HG03457 (cell line): ENCODE measurements around the gene PLEKHA7.

Source experiments
- ATAC-seq: cut with Tn5 transposase; IDR thresholded peaks from one replicate; pipeline ENCODE4 v1.9.1; 2021; ENCODE audit warnings: moderate number of reproducible peaks; ENCODE audit not compliant: unreplicated experiment

Gene PLEKHA7

DNA sequence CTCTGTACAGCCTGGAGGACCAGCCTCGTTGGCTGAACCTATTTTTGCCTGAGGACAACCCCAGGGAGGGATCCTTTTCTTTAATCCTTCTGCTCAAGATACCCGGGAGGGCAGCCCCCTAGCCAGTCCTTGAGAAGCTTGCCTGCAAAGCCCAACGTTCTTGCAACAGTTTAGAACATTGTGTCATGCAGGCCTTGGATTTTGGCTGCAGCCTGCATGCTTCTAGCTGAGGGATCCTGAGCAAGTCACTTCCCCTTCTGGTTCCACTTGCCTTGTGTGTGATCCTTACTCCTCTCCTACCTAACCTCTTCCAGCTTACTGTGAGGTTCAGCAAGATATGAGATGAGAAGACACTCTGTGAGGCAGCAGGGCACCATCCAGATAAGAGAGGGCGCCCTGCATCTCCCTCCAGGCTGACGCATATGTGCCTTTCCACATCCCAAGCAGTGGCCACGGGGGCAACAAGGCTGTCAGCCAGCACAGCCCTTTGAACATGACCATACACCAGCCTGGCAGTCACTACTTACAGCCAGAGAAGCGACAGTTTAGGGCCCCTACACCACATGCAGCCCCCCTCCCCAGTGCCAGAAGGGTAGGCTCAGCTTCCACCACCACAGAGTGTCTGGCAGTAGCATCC is 199.7 kb downstream of the PLEKHA7 start:
- ATAC-seq, result no peak

DNA sequence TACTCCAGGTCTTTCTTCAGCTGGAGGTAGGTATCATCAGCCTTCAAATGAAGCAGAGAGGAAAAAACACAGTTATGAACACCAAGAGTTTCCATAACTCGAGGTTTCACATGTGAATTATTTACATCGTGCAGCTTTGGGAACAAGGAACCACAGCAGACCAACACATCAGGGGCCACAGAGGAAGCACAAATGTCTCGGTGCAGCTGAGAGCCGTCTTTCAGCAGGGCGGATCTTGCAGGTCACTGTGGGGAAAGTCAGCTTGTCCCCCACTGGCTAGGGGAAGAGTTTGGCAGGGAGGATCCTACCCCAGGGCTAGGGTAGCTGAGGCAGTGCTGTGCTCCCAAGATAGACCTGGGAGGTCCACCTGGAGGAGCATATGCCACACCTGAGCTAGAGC is 201.1 kb downstream of the PLEKHA7 start:
- ATAC-seq, result no peak

DNA sequence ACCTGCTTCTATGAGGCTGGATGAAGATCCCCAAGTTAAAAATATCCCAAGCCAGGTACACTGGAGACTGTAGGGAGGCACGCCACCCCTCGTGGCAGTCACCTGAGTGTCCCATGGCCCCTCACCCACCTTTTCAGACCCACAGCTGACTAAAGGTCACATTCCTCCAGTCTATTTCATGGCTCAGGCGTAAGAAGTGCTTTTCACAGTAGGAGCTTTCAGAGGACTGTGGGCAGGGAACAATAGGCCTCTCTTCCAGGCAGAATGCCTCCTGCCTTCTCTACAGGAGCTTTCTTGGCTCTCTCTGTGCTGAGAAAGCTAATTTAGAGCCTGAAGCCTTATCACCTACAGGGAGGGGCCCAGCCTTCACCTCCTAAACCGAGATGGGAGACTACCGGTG is 201.9 kb downstream of the PLEKHA7 start:
- no peak for ATAC-seq

DNA sequence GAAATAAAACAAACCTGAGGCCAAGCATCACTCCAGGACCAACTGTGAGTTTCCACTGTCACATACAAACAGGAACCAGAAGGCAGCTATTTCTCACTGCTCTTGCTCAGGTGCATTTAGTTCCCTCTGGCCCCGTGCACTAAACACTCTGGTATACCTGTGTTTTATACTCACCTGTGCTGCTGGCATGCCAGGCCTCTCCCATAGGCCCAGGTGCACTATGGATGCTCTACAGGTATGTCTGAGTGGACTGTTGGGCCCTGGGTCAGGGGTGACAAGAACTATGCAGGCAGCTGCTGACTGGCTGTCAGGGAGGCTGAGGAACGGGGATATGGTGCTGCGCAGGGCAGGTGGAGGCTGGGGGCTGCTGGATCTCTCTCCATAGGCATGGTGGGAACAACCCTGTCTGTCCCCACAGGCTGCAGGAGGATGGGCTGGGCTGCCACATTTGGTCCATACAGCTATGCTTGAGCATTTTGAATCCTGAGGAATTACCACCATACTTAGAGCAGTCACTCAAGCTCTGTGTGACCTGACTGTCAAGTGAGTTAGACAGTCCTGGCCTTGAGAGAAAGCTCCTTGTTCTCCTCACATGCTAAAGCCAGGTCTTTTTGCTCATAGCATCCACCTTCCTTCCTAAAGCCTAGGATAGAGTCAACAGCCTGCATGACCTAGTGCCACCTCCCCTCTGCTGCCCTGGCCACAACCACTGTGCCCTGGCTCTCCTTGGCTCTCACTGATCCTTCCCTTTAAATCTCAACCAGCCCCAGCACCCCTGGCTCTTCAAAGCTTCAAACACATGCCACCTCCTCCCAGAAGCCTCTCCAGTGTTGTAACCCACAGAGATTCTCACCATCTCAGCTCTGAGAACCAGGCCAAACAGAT is 202.8 kb downstream of the PLEKHA7 start:
- ATAC-seq, result no peak

DNA sequence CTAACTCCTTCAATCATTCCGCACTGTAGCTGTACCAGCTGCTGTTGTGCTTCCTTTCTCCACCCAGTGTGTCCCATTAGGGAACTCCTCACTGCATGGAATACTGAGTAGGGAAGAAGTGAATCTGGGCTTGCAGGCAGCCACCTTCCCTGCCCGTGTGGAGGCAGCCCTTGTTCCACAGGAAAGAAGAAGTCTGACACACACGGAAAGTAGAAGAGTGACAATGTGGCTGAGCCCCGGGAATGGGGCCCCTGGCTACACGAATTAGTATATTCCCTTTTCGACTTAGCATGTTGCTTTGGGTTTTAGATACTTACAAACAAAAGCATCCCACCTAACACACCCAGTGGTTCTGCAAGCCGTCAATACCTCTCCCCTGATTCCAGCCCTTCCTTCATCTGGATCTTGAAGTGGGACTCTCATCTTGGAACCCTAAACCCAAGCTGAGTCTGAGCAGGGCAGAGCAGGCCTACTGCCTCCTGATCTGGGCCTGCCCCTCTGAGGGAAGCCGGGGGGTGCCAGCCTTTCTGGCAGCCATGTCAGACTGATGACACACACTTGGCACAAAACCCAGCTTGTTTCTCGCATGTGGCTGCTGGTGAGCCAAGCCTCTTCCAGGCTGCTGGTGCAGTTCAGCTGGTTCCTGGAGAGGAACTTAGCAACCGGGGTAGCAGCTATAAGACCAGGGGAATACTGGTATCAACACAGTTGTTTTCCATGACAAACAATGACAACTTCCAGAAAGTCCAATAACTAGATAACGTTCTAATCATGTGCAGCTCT is 204.1 kb downstream of the PLEKHA7 start:
- ATAC-seq, result no peak

DNA sequence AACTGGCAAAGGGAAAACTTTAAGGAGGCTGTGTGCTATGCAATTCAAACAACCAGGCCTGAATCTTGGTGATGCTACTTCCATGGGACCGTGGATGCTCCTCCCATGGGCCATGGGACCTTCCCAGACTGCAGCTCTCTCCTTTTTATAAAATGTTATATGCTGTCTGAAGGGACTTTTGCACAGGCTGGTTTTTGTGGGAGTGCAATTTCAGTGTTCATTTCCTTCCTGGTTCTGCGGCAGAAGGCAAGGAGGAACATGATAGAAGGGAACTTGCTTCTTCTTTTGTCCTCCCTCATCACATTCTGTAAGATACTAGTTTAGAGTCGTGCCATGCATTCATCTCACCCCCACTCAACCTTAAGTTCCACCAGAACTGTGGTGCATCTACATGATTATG is 206.9 kb downstream of the PLEKHA7 start:
- ATAC-seq, result no peak

DNA sequence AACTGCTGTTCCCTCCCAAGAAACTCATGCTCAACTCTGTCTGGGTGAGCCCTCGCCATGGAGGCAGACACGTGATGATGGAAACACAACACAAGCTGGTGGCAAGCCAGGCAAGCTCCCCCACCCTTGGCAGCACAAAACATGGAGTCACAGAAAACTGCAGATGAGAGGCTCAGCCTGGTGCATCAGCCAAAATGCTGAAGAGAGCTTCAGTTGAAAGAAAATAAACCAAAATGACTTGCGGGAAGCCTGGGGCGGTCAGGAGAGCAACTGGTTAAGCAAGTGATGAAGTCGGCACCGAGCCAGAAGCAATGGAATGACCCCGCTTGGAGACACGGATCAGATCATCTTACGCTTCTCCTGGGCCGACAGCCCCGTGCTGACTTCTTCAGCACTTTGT is 207.4 kb downstream of the PLEKHA7 start:
- ATAC-seq, result no peak

DNA sequence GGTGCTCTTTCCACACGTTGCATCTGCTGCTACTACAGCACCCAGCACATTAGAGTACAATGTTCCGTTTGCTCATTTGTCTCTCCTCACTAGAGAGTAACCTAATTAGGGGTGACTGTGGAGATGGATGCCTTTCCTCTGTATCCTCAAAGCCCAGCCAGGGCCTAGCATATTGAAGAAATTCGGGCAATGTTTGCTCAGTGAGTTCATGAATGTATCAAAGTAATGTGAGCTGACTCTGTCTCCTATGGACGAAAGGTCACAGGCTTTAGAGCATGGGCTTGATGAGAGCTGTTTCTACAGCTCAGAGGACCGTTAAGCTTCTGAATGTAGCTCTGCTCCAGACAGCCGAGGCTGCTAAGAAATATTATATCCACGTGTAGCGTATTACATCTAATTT is 208.3 kb downstream of the PLEKHA7 start:
- ATAC-seq, result no peak

DNA sequence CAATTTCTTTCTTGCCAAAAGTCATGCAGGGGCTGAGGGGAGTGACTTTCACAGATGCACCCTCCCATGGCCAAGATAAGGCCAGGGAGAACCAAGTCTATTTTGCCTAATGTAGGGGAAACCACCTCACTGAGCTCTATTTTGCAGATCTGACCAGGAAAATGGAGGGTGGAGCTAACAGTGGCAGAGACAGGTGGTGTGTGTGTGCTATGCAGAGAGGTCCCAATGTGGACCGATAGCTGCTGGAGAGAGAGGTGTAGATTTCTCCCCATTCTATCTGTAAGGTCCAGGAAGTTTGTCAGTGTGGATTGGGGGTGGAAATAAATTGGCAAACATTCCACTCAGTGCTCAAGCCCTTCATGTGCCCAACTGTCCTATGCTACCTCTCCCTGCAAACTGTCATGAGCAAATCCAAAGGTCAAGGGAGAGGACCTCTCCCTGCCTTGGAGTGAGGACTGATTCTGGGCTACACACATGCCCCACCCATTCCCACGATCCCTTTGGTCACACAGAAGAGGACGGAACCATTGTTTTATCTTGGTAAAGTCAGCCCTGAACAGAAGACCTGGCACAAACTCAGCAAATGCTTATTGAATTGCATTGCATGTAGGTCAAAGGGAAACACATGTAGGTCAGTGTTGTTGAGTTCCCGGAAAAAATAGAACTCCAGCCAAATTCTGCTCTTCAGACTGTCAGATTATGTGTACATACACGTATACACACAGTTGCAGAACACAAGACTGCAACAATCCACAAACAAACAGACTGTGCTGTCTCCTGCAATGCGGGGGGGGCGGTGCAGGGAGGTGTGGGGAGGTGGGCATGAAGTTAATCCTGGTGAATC is 209.9 kb downstream of the PLEKHA7 start:
- ATAC-seq, result no peak

DNA sequence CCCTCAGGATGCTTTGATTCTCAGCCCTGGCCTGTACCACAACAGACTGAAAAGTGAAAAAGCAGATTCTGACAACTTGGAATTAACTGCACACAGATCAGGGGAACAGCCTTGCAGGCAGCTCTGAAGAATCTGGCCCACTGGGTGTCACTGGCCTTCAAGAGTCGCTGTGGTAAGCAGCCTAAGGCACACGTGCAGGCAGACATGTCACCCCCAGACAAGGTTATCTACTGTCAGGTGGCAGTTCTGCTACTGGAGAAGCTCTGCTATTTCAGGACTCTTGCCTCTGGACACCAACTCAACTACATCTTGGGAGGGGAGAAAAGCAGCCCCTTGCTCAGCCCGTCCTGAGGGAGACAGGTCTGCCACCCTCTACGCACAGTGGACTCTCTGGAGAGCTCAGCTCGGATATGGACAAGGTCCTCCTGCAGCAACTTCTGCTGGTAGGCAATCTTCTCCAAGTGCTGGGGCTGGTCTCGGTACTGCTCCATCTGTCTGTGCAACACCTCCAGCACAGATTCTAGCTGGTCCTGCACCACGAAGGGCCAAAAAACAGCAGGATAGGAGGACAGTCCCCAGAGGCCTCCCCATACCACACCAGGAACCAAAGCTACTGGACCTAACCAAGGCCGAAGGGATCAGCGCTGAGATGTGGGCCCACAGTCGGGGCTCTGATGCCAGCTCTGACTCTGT is 212.8 kb downstream of the PLEKHA7 start:
- ATAC-seq, result no peak

DNA sequence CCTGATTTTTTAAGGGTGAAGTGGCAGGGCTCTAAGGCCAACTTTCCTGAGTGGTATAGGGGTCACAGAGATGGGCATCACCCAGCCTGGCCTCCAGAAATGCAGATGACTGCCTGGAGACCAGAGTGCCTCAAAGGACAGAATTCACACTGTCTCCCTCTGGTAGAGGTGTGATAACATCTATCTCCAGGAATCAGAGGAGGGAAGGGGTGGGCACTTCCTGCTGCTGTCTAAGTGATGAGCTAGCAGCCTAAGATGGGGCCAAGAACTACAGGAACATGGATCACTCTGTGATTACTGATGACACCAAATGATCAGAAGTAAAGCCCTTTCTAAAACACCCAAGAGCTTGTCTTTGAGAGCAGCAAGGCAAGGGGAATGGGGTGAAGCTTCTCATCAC is 213.8 kb downstream of the PLEKHA7 start:
- no peak for ATAC-seq

DNA sequence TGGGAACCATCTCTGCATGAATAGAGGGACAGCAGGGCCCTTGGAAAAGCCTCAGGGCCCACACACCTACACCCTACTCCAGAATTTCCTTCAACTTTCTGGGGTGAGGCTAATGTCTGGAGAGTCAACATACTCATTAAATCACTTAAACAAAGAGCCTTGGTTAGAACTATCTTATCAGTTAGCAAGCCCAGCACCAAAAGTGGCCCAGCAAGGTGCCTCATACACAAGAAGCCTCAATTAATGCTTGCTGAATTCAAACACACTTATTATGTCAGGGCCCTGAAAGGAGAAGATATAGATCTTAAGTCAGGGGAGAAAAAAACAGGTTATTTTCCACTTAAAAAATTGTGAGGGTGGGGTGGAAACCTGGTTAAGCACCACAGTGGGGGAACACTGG is 214.3 kb downstream of the PLEKHA7 start:
- ATAC-seq, result no peak

DNA sequence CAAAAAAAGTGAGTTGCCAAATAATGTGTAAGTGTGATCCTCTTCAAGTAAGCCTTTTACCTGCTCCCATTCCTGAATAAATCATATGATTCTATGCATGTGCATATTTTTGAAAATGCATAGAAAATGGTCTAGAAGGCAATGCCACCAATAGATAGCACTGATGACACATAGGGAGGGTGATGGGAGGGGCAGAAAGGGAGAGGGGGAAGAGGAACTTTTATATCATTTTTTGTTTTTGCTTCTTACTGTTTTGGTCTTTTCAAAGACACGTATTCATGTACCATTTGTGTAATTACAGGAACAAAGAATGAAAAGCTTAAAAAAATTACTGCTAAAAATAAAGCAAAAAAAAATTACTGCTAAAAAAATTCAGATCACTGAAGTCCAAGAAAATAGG is 215.0 kb downstream of the PLEKHA7 start:
- no peak for ATAC-seq

DNA sequence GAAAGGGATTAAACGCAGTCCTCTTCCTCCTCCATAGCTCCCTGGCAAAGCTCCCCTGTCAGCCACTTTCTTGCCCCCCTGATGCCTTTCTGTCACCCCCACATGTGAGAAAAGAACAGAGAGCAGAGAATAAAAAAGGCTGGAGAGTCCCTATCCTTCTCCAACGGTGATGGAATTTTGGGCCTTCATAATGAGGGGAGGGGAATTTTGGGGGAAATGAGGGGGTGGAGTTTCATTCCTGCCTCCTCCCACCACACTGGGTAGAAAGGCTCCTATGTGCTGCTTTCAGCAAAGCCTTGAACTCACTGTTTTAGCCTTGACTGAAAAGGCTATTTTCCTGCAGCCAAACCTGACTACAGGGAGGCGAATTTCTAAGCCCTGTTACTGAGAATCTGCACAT is 216.4 kb downstream of the PLEKHA7 start:
- no peak for ATAC-seq

DNA sequence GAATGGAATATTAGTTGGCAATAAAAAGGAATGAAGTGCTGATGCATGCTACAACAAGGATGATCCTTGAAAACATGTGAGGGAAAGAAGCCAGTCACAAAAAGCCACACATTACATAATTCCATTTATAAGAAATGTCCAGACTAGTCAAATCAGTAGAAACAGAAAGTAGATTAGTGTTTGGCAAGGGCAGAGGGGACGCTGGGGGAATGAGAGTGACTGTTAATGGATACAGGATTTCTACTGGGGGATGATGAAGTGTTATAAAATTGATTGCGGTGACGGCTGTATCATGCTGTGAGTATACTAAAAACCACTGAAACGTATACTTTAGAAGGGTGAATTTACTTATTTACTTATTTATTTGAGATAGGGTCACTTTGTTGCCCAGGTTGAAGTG is 217.9 kb downstream of the PLEKHA7 start:
- no peak for ATAC-seq

DNA sequence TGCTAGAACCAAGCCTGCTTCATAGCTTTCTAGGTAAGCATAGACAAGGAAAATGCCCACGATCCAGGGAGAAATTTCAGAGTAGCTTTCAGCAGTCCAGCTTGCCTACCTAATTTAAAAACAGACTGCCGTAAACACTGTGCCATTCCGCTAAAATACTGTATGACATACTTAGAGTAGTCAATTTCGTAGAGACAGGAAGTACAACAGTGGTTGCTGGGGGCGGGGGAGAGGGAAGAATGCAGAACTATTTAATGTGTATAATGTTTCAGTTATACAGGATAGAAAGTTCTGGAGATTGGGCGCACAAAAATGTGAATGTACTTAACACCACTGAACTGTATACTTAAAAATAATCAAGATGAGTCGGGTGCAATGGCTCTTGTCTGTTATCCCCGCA is 219.1 kb downstream of the PLEKHA7 start:
- ATAC-seq, result no peak

DNA sequence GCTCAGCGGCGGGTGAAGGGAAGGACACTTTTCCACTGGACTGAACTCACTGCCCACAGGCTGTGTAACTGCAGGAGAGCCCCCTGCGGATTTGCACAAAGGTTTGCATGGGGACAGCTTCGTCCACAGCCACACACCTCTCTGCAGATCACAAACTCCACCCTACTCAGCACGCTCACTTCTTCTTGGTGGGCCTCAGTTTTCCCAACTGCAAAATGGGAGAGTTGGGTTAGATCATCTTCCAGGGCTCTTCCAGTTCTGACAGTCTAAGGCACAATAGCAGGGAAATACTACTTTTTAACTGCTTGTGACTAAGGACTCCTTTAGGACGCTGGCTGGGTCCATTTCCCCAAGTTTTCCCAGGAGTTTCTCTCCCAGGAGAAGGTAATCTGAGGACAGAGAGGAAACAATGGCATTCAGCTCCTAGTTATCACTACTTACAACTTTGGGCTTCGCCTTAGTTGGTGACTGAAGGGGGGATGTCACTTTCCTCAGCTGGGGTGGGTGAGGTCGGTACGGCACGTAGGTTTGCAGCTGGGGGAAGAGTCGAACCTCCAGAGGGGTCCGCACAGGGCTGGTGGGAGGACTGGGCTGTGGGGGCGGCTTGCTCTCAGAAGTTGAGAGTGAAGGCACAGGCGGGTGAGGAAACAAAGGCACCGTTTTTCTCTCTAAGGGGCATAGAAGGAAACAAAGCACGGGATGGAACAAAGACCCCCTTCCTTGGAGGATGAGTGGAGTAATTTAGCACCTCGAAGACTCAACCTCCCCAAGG is 220.0 kb downstream of the PLEKHA7 start:
- no peak for ATAC-seq

DNA sequence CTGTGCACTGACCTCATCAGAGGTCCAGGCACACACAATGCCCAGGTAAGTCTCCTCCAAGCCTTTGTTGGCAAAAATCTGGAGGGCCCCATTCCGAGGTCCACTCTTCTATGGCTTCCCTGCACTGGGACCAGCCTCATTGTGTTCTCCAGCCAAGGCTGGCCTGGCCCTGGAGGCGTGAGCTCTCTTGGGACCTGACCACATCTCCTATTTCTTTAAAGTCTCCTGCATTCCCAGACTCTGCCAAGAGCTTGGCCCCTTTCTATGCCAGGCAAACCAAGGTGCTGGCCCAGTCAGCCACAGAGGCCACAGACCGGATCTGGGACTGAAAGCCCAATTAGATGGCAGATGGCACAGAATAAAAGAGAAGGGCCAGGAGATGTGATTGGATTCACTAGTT is 220.7 kb downstream of the PLEKHA7 start:
- ATAC-seq, result no peak

DNA sequence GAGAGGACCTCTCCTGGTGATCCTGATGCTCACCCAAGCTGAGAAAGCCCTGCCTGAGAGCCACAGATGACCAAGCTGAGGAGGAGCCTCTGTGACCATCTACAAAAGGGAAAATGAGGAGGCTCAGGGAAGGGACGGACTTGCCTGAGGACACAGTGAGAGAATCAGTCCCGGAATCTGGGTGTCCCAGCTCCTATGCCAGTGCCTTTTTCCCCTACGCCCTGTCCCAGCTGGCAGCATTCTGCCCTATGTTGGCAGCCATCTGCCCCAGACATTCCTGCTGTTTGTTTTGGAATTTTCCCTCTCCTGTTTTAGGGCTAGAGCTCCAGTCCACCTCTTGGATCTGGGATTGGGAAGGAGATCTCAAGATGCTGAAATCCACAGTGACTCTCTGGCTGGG is 221.2 kb downstream of the PLEKHA7 start:
- no peak for ATAC-seq

DNA sequence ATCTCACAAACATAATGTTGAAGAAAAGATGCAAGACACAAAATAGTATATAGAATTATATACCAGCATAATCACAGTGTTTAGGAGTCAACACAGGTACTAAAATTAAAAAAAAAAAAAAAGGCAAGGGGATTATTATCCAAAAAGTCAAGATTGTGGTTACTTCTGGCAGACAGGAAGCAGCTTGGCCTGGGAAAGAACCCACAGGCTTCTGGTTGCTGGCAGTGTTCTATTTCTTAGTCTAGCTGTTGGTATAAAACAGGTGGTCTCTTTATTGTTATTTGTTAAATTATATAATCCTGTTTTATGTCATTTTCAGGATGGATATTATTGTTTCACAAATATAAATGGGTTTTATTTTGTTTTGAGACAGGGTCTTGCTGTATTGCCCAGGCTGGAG is 221.8 kb downstream of the PLEKHA7 start:
- ATAC-seq, result no peak
